ENCODE data around the gene AMPD2. TPM values are rescaled to one million over a fixed set of nuclear protein-coding genes. Genes with fewer than 3 reads are reported as not detected.

Gene AMPD2
- total and polyA plus RNA-seq, 9 of the 15 experiments (the other 6 are each of a cell fraction or from before 2014, with no cell fraction given), result 2.0 to 77.7 (median 28.2) TPM

- TF ChIP-seq SMAD4 (CRISPR knock-in tag; conservative IDR thresholded peaks at IDR 0.05), result peak; percentile 55
- no peak for TF ChIP-seq ZNF766 (CRISPR knock-in tag; conservative IDR thresholded peaks at IDR 0.05)
- no peak for TF ChIP-seq MITF (IDR thresholded peaks at IDR 0.05)
- TF ChIP-seq DMBX1 (CRISPR knock-in tag; IDR thresholded peaks at IDR 0.05; ENCODE audit: borderline replicate concordance), result no peak
- no peak for TF ChIP-seq TEAD2 (tag; IDR thresholded peaks at IDR 0.05)
- TF ChIP-seq BMI1 (IDR thresholded peaks at IDR 0.05; ENCODE audit: low read length), result no peak
- TF ChIP-seq ZNF224 (CRISPR knock-in tag; IDR thresholded peaks at IDR 0.05), result no peak
- TF ChIP-seq MCM5 (IDR thresholded peaks at IDR 0.05; ENCODE audit: low read depth), result no peak
- TF ChIP-seq FOXA1 (IDR thresholded peaks at IDR 0.05; ENCODE audit: borderline replicate concordance), result no peak
- peak; percentile 78 for TF ChIP-seq ZFX (CRISPR knock-in tag; IDR thresholded peaks at IDR 0.05)
- no peak for TF ChIP-seq KDM4B (IDR thresholded peaks at IDR 0.05; ENCODE audit: borderline replicate concordance in 2 of 2, low read depth in 1 of 2)
- TF ChIP-seq MBD1 (CRISPR knock-in tag; IDR thresholded peaks at IDR 0.05), result no peak
- no peak for TF ChIP-seq ZNF583 (CRISPR knock-in tag; IDR thresholded peaks at IDR 0.05)
- no peak for TF ChIP-seq YBX1 (IDR thresholded peaks at IDR 0.05)
- TF ChIP-seq PTRF (tag; IDR thresholded peaks at IDR 0.05), result no peak
- no peak for TF ChIP-seq HIVEP1 (CRISPR knock-in tag; IDR thresholded peaks at IDR 0.05)
- no peak for TF ChIP-seq ARID3B (CRISPR knock-in tag; IDR thresholded peaks at IDR 0.05; ENCODE audit: borderline replicate concordance)
- no peak for TF ChIP-seq THRA (IDR thresholded peaks at IDR 0.05)
- TF ChIP-seq TCF15 (CRISPR knock-in tag; IDR thresholded peaks at IDR 0.05), result no peak
- no peak for TF ChIP-seq FOXJ3 (CRISPR knock-in tag; IDR thresholded peaks at IDR 0.05)
- TF ChIP-seq HDAC2 (IDR thresholded peaks at IDR 0.05), result peak; percentile 82
- no peak for TF ChIP-seq TAF7 (tag; IDR thresholded peaks at IDR 0.05)
- no peak; the same call in 1 of the 2 replicates for TF ChIP-seq ZNF263 (CRISPR knock-in tag; IDR thresholded peaks at IDR 0.05; ENCODE audit: borderline replicate concordance)
Measured at GRCh38 chr1:109619576-109620400, at the start of gene AMPD2, which contains the start of gene GNAT2 (continued).
